Mononuclear cell (primary cell): Measurements from ENCODE around the gene GPR155. TPM values are rescaled to one million over a fixed set of nuclear protein-coding genes. Genes with fewer than 3 reads are reported as not detected.

ENCODE experiments used
- H3K27me3 ChIP-seq: 2 replicates; pipeline ENCODE4 v1.6.0; 2011; ENCODE audit warnings: low read length, control low read depth; ENCODE audit not compliant: insufficient read depth
- H3K4me1 ChIP-seq: 2 replicates; pipeline ENCODE4 v1.5.1; 2011; ENCODE audit warnings: mild to moderate bottlenecking, low read length, control low read depth; ENCODE audit not compliant: insufficient read depth
- H3K4me3 ChIP-seq: 2 replicates; pipeline ENCODE4 v1.5.1; 2011; ENCODE audit warnings: mild to moderate bottlenecking, low read length, moderate library complexity
- H3K9me3 ChIP-seq: 2 replicates; pipeline ENCODE4 v1.5.1; 2011; ENCODE audit warnings: low read depth, mild to moderate bottlenecking, control low read depth, low read length
- total RNA-seq: library from RNA; depleted of rRNA; stranded (reverse); fragments of >200 nt; gene quantifications from one replicate; pipeline ENCODE4 v1.2.3, GENCODE V29; 2012

Gene GPR155
- total RNA-seq, 1 donor = 12.9 TPM

DNA sequence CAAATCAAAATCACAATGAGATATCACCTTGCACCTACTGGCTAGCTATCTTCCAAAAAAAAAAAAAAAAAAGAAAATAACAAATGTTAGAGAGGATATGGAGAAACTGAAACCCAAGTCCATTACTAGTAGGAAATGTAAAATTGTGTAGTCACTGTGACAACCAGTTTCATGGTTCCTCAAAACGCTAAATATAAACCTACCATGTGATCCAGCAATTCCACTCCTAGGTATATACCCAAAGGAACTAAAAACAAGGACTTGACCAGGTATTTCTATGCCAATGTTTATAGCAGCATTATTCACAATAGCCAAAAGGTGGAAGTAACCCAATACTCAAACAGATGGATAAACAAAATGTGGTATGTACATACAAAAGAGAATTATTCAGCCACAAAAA is 103.0 kb downstream of the GPR155 start:
- Histone ChIP-seq H3K9me3 (no peaks in the 10 kb centered on the region), H3K27me3 (no peaks in the 10 kb centered on the region), H3K4me3 (no peak overlapping the region), H3K4me1 (peaks cover 12% of the 10 kb centered on the region)

Other genes with a start within 250 kb of the GPR155 start
- 59.9 TPM for gene OLA1, start 238.5 kb downstream of the GPR155 start, total RNA-seq
- not detected for gene SP9, start 152.1 kb downstream of the GPR155 start, total RNA-seq
- 8.5 TPM for gene SCRN3, start 91.3 kb downstream of the GPR155 start, total RNA-seq
- 126 TPM for gene WIPF1, start 110.8 kb upstream of the GPR155 start, total RNA-seq